NCI-H226 (cell line): Measurements from ENCODE around the gene CRAT.
"Not testable (repeated sequence)": the region's sequence is repeated elsewhere in the genome, so short reads cannot be mapped to it uniquely, and the experiment has no call there.

Experiments
- DNase-seq: peaks from one replicate; pipeline ENCODE4 v3.0.0-alpha.2; 2015

The CRAT gene

GRCh38 chr9:129138144-129138462, 27.5 kb upstream of the CRAT start:
- DNase-seq, result no peak

GRCh38 chr9:129137292-129138143, 26.9 kb upstream of the CRAT start:
- no peak for DNase-seq

GRCh38 chr9:129136446-129137035, 25.9 kb upstream of the CRAT start:
- DNase-seq, result no peak

GRCh38 chr9:129135476-129135875, 24.9 kb upstream of the CRAT start:
- no peak for DNase-seq

- no peak for DNase-seq
Observed at GRCh38 chr9:129133082-129133481, 22.5 kb upstream of the CRAT start.

GRCh38 chr9:129131300-129132145, 20.9 kb upstream of the CRAT start:
- DNase-seq, result no peak

GRCh38 chr9:129130791-129131190, 20.2 kb upstream of the CRAT start:
- DNase-seq, result no peak

GRCh38 chr9:129130271-129130670, 19.7 kb upstream of the CRAT start:
- DNase-seq, result not testable (repeated sequence)

GRCh38 chr9:129128689-129129088, 18.1 kb upstream of the CRAT start:
- DNase-seq, result no peak

- DNase-seq, result no peak
Observed at GRCh38 chr9:129126749-129127618, 16.4 kb upstream of the CRAT start.

- DNase-seq, result no peak
Observed at GRCh38 chr9:129125478-129125877, 14.9 kb upstream of the CRAT start.

- no peak for DNase-seq
Observed at GRCh38 chr9:129124506-129125069, 14.0 kb upstream of the CRAT start.

GRCh38 chr9:129122976-129123375, 12.4 kb upstream of the CRAT start:
- not testable (repeated sequence) for DNase-seq

- no peak for DNase-seq
Observed at GRCh38 chr9:129122133-129122532, 11.5 kb upstream of the CRAT start.

- DNase-seq, result no peak
Observed at GRCh38 chr9:129121483-129121882, 10.9 kb upstream of the CRAT start.

- DNase-seq, result no peak
Observed at GRCh38 chr9:129118799-129119198, 8.2 kb upstream of the CRAT start.

GRCh38 chr9:129113645-129114304, 3.2 kb upstream of the CRAT start:
- DNase-seq, result no peak

- DNase-seq, result not testable (repeated sequence)
Observed at GRCh38 chr9:129112526-129112925, 1.9 kb upstream of the CRAT start.

GRCh38 chr9:129111528-129112151, 1.0 kb upstream of the CRAT start:
- no peak for DNase-seq

- DNase-seq, result no peak
Observed at GRCh38 chr9:129109952-129110739, 447 bp downstream of the CRAT start.

- no peak for DNase-seq
Observed at GRCh38 chr9:129109537-129109903, 1.1 kb downstream of the CRAT start.
